GM21447 (cell line): ENCODE measurements around the gene NPIPB8.
A peak's percentile ranks its signal among the peaks of the same experiment; 100 is the strongest.
"Not testable (repeated sequence)": the region's sequence is repeated elsewhere in the genome, so short reads cannot be mapped to it uniquely, and the experiment has no call there.

Experiments
- ATAC-seq: cut with Tn5 transposase; IDR thresholded peaks from one replicate; pipeline ENCODE4 v1.9.1; 2021; ENCODE audit not compliant: unreplicated experiment

NPIPB8 gene

DNA sequence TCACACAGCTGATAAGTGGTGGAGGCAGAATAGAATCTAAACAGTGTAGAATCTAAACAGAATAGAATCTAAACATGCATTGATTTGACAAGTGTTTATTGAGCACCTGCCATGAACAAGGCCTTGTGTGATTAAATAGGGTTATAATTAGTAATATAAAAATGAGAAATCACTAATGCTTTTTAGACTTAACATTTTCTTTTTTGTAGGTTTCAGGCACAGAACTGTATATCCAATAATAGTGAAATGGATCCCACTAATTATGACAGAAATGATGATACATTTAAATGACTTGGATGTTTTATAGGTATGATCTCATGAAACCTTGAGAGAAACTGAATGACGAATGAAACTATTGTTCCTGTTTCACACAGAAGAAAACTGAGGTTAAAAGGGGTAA is at the start of gene NPIPB8:
Gene NPIPB8, plus strand, starts transcription at position 301 of the 400 bp plus-strand sequence. CDS start 296 bp downstream, outside the sequence.
- ATAC-seq = not testable (repeated sequence)

DNA sequence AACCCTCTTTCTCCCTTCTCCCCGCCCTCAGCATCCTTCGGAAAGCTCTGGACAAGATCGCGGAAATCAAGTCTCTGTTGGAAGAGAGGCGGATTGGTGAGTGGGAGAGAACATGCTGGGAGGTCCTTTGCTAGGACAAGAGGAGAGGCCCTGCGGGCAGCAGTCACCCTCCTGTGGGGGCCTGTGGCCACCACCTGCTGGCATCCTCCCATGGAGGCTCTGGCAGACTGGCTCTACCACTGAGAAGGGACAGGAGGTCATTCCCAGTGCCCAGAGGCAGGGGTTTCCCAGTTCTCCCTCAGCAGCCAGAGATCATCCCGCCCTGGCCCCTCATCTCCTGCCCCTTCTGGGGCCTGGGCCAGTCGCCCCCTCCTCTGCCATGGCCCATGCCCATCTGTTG is 48.8 kb upstream of the NPIPB8 start:
- no peak for ATAC-seq

DNA sequence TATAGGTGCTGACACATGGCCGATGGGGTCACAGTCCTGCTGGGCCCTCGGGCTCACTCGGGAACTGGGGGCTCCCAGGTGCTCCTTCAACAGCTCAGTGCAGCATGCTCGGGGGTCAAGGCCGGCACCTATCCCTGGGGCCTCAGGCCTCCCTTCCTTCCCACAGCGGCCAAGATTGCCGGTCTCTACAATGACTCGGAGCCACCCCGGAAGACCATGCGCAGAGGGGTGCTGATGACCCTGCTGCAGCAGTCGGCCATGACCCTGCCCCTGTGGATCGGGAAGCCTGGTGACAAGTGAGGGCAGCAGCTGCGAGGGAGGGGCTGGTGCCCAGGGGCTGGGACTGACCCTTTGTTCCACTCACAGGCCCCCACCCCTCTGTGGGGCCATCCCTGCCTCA is 47.9 kb upstream of the NPIPB8 start:
- ATAC-seq = no peak

DNA sequence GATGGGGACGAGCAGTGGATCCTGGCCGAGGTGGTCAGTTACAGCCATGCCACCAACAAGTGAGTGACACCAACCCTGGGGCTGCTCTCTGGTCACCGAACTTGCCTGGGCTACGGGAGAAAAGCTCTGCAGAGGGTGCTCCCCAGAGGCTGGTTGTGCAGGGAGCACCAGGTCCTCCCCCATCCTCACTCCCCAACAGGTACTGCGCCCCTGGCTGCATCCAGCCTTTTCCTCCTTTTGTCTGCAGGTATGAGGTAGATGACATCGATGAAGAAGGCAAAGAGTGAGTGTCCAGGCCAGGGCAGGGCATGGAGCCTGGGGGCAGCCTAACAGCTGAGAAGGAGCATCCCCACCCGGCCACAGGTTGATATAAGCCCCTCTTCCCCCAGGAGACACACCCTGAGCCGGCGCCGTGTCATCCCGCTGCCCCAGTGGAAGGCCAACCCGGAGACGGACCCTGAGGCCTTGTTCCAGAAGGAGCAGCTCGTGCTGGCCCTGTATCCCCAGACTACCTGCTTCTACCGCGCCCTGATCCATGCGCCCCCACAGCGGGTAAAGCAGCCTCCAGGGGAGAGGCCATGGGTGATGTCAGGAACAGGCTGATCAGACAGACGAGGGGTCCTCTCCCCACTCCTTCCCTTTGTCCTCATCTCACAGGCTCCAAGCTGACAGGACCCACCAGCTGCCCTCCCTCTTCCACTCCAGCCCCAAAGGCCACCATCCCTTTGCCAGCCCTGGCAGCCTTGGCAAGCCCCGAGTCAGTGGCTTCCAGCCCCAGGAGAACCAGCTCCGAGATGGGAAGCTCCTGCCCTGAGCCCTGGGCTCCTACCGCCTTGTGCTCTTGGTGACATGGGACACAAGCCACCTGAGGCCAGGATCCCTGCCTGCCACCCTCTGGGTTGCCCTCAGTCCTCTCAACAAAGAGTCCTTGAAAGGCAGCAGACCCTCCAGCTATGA is 47.2 kb upstream of the NPIPB8 start:
- no peak for ATAC-seq

DNA sequence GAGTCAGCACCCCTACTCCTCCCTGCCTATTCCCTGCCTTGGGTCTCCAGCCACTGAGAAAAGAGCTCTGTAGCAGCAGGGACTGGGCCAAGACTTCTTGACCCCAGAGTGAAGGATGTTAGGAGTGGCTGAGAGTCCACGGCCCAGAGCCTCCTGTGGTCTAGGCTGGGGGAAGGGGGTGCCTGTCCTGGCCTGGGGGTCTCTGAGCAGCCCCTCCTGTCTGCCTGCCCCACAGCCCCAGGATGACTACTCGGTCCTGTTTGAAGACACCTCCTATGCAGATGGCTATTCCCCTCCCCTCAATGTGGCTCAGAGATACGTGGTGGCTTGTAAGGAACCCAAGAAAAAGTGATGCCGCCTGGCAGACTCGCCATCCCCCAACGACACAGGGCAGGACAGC is 46.5 kb upstream of the NPIPB8 start:
- ATAC-seq = no peak

DNA sequence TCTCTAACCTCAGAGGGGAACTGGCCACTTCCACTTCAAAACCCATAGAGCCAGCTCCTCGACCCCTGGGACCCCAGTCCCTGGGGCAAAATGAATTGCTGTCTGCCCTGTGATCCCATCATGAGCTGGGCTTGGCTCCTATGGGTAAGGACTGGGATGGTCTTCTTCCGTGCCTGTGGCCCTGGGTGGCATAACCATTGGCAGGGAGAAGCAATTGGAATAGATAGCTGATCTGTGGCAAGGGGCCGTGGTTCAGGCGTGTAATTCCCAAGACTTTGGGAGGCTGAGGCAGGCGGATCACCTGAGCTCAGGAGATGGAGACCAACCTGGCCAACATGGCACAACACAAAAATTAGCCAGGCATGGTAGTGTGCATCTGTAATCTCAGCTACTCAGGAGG is 45.4 kb upstream of the NPIPB8 start:
- ATAC-seq = no peak

DNA sequence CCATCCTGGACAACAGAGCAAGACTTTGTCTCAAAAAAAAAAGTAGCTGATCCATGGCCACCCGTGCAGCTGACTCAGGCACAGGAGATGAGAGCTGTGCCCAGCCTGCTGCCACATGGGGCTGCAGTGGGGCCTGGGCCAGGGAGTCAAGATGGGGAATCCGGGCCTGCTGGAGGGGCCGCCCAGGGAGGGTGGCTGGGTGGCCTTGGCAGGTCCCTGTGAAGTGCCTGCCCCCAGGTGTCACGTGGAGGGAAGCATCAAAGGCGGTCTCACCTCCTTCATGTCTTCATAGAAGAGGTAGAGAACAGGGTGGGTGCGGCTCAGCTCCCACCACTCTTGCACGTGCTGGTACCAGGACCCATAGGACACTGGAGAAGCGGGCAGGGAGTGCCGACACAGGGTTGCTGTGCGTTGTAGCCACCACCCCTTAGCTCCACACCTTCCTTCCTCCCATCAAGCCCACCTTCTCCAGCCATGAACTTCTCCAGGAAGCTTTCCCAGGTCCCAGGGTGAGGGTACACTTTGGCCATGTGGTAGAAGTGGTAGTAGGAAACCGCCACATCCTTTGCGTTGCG is 44.8 kb upstream of the NPIPB8 start:
- no peak for ATAC-seq

DNA sequence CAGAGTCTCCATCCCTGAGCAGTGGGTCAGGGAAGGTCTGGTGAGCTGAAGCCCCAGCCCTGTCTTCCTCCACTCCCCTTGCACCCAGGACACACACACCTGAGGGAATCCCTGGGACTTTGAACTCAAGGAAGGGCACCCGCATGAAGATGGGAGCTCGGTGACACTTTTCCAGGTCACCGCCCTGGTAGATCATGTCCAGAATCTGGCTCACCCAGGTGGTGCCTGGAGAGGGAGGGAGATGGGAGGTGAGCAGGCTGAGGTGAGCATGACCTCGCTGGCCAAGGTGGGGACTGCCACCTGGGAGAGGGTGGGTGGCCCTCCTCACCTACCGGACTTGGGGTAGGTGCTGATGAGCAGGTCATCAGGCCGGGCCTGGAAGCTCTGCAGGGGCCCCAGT is 42.4 kb upstream of the NPIPB8 start:
- not testable (repeated sequence) for ATAC-seq

DNA sequence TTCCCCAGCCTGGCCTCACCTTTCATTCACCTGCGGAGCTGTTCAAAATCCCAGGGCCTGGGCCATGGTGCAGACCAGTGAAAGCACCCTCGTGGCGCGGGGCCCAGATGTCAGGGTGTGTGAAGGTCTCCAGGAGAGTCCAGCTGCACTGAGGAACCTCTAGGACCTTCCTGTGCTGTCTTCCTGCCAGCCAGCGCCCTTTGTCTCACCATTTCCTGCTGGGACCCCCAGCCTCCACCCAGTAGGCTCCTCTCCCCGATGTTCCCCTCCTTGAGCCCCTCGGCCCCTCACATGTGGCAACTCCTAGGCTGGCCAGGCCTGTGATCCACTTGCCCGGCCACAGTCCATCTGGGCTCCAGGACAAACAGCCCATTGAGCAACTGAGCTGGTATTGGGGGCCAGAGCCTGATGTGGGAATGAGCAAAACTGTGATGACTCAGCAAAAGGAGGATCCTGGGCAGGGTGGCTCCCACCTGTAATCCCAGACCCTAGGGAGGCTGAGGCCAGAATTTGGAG is 41.7 kb upstream of the NPIPB8 start:
- ATAC-seq = no peak

DNA sequence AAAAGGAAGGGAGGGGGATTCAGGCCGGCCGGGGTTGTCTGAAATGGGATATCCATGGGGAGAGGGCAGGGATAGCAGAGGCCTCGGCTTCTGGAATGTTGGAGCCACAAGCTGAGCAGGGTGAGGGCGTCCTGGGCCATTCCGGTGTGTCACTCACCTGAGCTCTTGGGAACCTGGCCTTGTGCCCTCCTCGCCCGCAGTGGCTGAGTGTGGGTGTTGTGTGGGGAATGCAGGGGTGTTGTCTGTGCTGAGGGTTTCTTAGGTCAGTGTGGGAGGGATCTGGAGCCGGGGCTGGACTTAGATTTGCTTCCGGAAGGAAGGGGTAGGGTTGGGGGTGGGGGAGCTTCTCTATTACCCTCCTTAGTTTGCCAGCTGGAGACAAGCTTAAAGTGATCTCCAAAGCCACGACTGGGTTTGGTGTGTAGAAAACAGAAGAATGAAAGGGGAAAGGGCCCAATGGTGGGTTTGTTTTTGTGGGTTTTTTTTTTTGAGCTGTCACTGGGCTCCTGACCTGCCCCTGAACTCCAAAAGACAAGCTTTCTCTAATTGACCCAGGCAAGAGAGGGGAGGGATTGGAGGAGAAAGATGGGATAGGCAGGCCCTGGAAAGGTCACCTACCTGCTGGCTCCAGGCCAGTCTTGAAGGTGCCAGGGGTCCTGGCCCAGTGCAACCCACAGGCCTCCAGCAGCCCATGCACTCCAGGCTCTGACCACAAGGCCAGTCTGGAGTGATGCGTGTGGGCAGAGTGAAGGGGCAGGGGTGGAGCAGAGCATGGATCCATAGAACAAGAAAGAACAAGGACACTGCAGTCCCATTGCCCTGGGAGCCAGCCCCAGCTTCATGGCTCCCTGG is 40.8 kb upstream of the NPIPB8 start, which contains the start of gene SULT1A2:
Gene SULT1A2, minus strand, starts transcription at position 211 of the 852 bp plus-strand sequence. CDS start 1,120 bp downstream, outside the sequence.
- no peak for ATAC-seq

DNA sequence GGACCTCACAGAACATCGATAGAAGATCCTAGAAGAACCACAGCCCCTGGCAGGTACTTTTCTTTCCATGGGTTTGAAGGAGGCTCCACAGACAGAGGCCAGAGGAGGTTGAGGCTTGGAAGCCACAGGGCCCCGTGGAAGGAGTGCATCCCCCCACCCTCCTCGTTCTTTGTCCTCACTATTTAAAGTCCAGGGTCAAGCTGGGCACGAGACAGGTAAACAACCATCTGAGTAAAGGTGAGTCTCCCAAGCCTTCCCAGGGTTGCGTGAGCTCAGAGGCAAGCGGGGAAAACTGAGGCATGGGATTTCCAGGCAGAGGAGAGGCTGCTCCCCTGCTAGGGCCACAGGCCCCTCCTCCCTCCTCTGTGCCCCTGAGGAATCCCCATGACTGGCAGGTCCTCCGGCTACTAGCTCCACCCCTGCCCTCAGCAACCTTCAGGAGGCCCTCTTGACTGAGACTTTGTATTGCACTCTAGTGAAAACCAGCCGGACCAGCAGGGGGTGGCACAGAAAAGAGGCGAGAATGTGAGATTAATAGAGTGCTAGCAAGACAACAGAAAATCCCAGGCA is 40.1 kb upstream of the NPIPB8 start:
- no peak for ATAC-seq

DNA sequence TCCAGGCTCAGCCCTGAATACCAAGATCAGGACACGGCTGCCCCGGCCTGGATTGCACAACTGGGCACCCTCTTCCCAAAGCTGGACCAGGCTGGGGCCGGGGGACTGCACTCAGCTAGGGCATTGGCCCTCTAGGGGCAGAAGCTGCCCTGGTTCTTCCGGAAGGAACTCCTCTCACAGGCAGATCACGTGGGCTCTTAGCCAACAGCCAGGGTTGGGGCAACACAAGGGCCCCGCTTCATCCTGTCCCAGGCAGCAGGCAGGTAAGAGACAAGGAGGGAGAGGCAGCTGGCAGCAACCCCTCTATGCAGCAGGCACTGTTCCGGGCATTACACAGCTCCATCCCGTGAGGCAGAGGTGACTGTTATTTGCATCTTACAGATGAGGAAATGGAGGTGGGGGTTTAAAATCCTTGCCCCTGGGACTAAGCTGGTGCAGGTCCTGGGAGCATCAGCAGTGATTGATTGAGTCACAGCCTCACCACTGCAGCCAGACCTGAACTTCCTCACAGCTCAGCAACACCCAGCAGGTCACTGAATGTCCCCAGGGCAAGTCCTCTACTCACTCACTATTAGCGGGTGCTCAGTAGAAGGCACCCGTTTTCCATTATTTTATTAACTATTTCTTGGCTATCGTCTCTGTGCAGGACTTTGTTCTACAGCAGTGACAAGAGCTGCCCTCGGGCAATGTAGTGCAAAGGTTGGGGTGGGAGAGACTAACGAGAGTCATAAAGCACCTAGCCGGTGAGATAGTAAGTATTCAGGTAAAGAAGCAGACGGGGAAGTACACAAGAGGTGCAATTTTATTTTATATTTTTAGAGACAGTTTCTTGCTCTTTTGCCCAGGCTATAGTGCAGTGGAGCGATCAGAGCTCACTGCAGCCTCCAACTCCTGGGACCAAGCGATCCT is 38.2 kb upstream of the NPIPB8 start:
- ATAC-seq = peak; percentile 80

DNA sequence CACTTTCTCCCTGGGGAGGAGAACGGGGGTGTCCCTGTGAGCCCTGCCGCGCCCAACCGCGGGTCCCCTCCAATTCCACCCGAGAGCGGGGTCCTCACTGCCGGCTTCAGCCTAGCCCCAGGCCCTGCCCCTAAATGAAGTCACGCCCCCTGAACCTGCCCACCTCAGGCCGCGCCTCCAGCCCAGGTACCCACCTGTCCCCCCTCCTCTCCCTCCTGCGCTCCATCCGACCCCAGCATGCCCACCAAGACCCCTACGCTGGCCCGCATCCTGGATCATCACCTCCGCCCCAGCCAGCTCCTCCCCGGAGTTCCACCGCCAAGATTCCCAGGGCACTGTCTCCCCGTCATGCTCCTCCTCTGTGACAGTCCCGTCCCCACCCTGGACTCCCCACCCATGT is 36.9 kb upstream of the NPIPB8 start:
- not testable (repeated sequence) for ATAC-seq

DNA sequence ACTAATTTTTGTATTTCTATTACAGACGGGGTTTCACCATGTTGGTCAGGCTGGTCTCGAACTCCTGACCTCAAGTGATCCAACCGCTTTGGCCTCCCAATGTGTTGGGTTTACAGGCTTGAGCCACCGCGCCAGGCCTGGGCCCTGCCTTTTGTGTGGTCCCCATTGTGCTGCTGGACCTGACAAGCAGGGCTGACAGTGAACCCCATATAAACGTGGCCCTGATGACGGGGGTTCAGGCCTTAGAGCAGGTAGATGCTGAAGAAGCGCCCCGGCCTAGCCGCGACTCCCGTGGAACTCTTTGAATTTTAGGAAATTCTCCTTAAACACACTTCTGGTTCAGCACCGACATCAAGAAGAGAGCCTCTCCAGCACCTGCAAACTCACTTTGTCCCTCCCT is 36.3 kb upstream of the NPIPB8 start:
- ATAC-seq = not testable (repeated sequence)

DNA sequence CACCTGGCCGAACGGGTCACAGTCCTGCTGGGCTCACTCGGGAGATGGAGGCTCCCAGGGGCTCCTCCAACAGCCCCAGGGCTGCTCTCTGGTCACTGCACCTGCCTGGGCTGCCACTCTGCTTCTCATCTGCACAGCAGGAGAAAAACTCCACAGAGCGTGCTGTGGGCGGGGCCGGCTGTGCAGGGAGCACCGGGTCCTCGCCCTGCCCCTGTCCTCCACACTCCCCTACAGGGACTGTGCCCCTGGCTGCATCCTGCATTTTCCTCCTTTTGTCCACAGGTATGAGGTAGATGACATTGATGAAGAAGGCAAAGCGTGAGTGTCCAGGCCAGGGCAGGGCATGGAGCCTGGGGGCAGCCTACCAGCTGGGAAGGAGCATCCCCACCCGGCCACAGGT is 35.8 kb upstream of the NPIPB8 start:
- ATAC-seq = not testable (repeated sequence)

DNA sequence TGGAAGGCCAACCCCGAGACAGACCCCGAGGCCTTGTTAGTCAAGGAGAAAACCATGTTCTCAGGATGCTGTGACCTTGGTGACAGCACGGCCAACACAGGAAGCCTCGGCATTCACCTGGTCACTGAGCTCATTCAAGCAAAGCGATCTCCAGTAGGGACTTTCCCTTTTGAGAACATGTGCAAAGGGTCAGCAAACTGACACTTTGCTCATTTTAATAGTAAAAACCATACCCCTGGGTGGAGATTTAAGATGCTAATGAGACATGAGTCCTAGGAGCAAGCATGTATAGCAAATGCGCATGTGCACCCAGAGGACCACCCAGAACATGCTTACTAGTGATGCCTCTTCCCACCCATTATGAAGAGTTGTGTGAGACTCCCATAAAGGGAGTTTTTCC is 35.3 kb upstream of the NPIPB8 start:
- ATAC-seq = no peak

DNA sequence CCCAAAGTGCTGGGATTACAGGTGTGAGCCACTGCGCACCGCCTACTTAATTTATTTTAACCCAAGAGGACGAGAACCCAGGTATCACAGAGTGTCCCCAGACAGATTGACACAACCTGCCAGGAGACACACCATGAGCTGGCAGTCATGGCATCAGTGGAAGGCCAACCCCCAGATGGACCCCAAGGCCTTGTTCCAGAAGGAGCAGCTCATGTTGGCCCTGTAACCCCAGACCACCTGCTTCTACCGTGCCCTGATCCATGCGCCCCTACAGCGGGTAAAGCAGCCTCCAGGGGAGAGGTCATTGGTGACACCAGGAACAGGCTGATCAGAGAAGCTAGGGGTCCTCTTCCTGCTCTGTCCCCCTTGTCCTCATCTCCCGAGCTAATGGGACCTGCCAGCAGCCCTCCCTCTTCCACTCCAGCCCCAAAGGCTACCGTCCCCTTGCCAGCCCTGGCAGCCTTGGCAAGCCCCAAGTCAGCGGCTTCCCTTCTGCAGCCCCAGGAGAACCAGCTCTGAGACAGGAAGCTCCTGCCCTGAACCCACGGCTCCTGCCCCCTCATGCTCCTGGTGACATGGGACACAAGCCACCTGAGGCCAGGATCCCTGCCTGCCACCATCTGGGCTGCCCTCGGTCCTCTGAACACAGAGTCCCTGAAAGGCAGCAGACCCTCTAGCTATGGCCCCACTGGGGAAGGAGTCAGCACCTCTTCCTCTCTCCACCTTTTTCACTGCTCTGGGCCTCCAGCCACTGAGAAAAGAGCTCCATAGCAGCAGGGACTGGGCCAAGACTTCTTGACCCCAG is 34.3 kb upstream of the NPIPB8 start:
- ATAC-seq = no peak

DNA sequence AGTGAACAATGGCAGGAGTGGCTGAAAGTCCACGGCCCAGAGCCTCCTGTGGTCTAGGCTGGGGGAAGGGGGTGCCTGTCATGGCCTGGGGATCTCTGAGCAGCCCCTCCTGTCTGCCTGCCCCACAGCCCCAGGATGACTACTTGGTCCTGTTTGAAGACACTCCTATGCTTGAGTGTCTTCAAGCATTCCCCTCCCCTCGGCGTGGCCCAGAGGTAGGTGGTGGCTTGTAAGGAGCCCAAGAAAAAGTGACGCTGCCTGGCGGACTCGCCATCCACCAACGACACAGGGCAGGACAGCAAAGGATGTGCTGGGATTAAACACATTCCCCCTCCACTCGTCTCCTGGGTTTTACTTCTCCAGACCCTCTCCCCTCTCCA is 33.7 kb upstream of the NPIPB8 start:
- no peak for ATAC-seq
